H1 (cell line): ENCODE data around the gene TECR. TPM values are rescaled to one million over a fixed set of nuclear protein-coding genes. Genes with fewer than 3 reads are reported as not detected.

ENCODE experiments used
- CTCF ChIA-PET: fragments of 300-600 bp; sonication (Branson Sonifier 250); formaldehyde crosslinking; loops from one replicate; lab custom pipeline; 2021; ENCODE audit not compliant: partially characterized antibody; lab: Charles Lee
- POLR2A ChIA-PET: fragments of 300-600 bp; sonication (Branson Sonifier 250); formaldehyde crosslinking; loops from one replicate; lab custom pipeline; 2021; ENCODE audit warnings: inconsistent platforms; ENCODE audit not compliant: partially characterized antibody; lab: Charles Lee
- DNase-seq, 2 experiments: peaks; one replicate each; pipeline versions ENCODE4 v3.0.0 to v3.0.0-alpha.2; 2010 to 2022; ENCODE audit warnings: low spot score in 2 of 2, low read depth in 1 of 2, mixed read lengths in 1 of 2
- FAIRE-seq: peaks from 2 replicates; lab custom pipeline; 2011; peaks lifted over from hg19 to GRCh38; lab: Jason Lieb, UNC
- H2AFZ ChIP-seq: 2 replicates; pipeline ENCODE4 v1.8.1; 2012; ENCODE audit warnings: low read length, inconsistent platforms
- H2AK5ac ChIP-seq: 2 replicates; pipeline ENCODE4 v1.6.1; 2013; ENCODE audit warnings: low read depth, low read length
- H2BK120ac ChIP-seq: replicated peaks from 2 replicates; pipeline ENCODE3; 2013; ENCODE audit warnings: low read depth, low read length, inconsistent platforms
- H2BK12ac ChIP-seq: 2 replicates; pipeline ENCODE4 v1.6.1; 2013; ENCODE audit warnings: low read depth, low read length
- H2BK15ac ChIP-seq: 2 replicates; pipeline ENCODE4 v1.6.1; 2013; ENCODE audit warnings: low read length
- H2BK20ac ChIP-seq: 2 replicates; pipeline ENCODE4 v1.6.1; 2013; ENCODE audit warnings: low read length
- H2BK5ac ChIP-seq: 2 replicates; pipeline ENCODE4 v1.6.1; 2013; ENCODE audit warnings: low read depth, low read length
- H3K14ac ChIP-seq: 2 replicates; pipeline ENCODE4 v1.6.1; 2013; ENCODE audit warnings: inconsistent platforms; ENCODE audit not compliant: insufficient read length
- H3K18ac ChIP-seq: 2 replicates; pipeline ENCODE4 v1.6.1; 2013; ENCODE audit warnings: low read length; ENCODE audit errors: extremely low read depth
- H3K23ac ChIP-seq: 2 replicates; pipeline ENCODE4 v1.6.1; 2013; ENCODE audit warnings: inconsistent platforms; ENCODE audit not compliant: insufficient read length
- H3K23me2 ChIP-seq: 2 replicates; pipeline ENCODE4 v1.6.1; 2013; ENCODE audit warnings: low read depth, low read length
- H3K27ac ChIP-seq: 2 replicates; pipeline ENCODE4 v1.6.1; 2011; ENCODE audit warnings: low read depth, low read length, inconsistent platforms
- H3K27me3 ChIP-seq, 4 experiments: replicated peaks in 1 of 4; 1 replicate in 1 of 4; 2 replicates in 3 of 4; pipeline versions ENCODE4 v1.6.1 to v1.8.1; 2011 to 2013; ENCODE audit warnings: low read length in 3 of 4, mild to moderate bottlenecking in 3 of 4, inconsistent platforms in 2 of 4, mixed read lengths in 2 of 4, moderate library complexity in 1 of 4; ENCODE audit not compliant: control insufficient read depth in 3 of 4, insufficient read depth in 3 of 4; ENCODE audit errors: extremely low read depth in 1 of 4
- H3K36me3 ChIP-seq, 4 experiments: 2 replicates each; pipeline versions ENCODE4 v1.6.1 to v1.8.1; 2011 to 2013; ENCODE audit warnings: mild to moderate bottlenecking in 4 of 4, low read length in 3 of 4, moderate library complexity in 2 of 4, control low read depth in 1 of 4, inconsistent platforms in 1 of 4; ENCODE audit not compliant: insufficient read depth in 4 of 4, control insufficient read depth in 2 of 4
- H3K4ac ChIP-seq: replicated peaks from 2 replicates; pipeline ENCODE3; 2013; ENCODE audit warnings: low read length, low read depth, mixed read lengths, inconsistent platforms; ENCODE audit not compliant: insufficient read length
- H3K4me1 ChIP-seq, 4 experiments: replicated peaks in 1 of 4; 1 replicate in 1 of 4; 2 replicates in 3 of 4; pipeline versions ENCODE4 v1.6.1 to v1.8.1; 2011 to 2013; ENCODE audit warnings: low read length in 3 of 4, inconsistent platforms in 2 of 4, mixed read lengths in 1 of 4; ENCODE audit not compliant: insufficient read depth in 4 of 4, control insufficient read depth in 3 of 4
- H3K4me2 ChIP-seq, 2 experiments: 2 replicates each; pipeline versions ENCODE4 v1.6.1 to v1.8.1; 2011 to 2013; ENCODE audit warnings: low read depth in 2 of 2, low read length in 2 of 2, control low read depth in 1 of 2, inconsistent platforms in 1 of 2, mild to moderate bottlenecking in 1 of 2; ENCODE audit not compliant: insufficient read depth in 1 of 2
- H3K4me3 ChIP-seq, 4 experiments: fragments of 200-600, 300-600 bp in 1 of 4; sonication (generic), shearing (Covaris generic), sonication (Bioruptor Twin) in 1 of 4; 2 replicates each; pipeline versions ENCODE4 v1.5.1 to v1.8.1; 2011 to 2016; ENCODE audit warnings: low read length in 4 of 4, low read depth in 3 of 4, control low read depth in 2 of 4, inconsistent platforms in 2 of 4, mild to moderate bottlenecking in 2 of 4, mixed read lengths in 1 of 4, moderate library complexity in 1 of 4; ENCODE audit not compliant: insufficient read depth in 2 of 4; ENCODE audit errors: extremely low read depth in 1 of 4
- H3K56ac ChIP-seq: replicated peaks from 2 replicates; pipeline ENCODE3; 2013; ENCODE audit warnings: low read depth, mild to moderate bottlenecking, mixed read lengths, low read length, inconsistent platforms; ENCODE audit not compliant: insufficient read length
- H3K79me1 ChIP-seq: 2 replicates; pipeline ENCODE4 v1.6.1; 2013; ENCODE audit warnings: low read depth, low read length, control low read depth
- H3K79me2 ChIP-seq, 2 experiments: 2 replicates each; pipeline versions ENCODE4 v1.6.1 to v1.8.1; 2012 to 2013; ENCODE audit warnings: low read length in 2 of 2, mild to moderate bottlenecking in 2 of 2, inconsistent platforms in 1 of 2; ENCODE audit not compliant: insufficient read depth in 2 of 2, control insufficient read depth in 1 of 2
- H3K9ac ChIP-seq, 4 experiments: replicated peaks in 1 of 4; 1 replicate in 1 of 4; 2 replicates in 3 of 4; pipeline versions ENCODE4 v1.6.1 to v1.8.1; 2011 to 2013; ENCODE audit warnings: low read depth in 3 of 4, low read length in 3 of 4, control low read depth in 2 of 4, mild to moderate bottlenecking in 2 of 4, moderate library complexity in 2 of 4, inconsistent platforms in 1 of 4; ENCODE audit errors: extremely low read depth in 1 of 4
- H3K9me3 ChIP-seq, 2 experiments: 2 replicates each; pipeline versions ENCODE4 v1.6.1 to v1.8.1; 2012 to 2013; ENCODE audit warnings: mild to moderate bottlenecking in 2 of 2, moderate library complexity in 2 of 2, control low read depth in 1 of 2, inconsistent platforms in 1 of 2, low read depth in 1 of 2, low read length in 1 of 2, mixed read lengths in 1 of 2; ENCODE audit not compliant: insufficient read depth in 2 of 2
- H4K20me1 ChIP-seq, 2 experiments: replicated peaks in 1 of 2; 2 replicates each; pipeline versions ENCODE3 to v1.8.1; 2011 to 2013; ENCODE audit warnings: inconsistent platforms in 2 of 2, low read length in 2 of 2, mild to moderate bottlenecking in 1 of 2; ENCODE audit not compliant: insufficient read depth in 2 of 2, control insufficient read depth in 1 of 2
- H4K5ac ChIP-seq: 2 replicates; pipeline ENCODE4 v1.6.1; 2013; ENCODE audit warnings: low read length, low read depth, mixed read lengths, inconsistent platforms; ENCODE audit not compliant: insufficient read length
- H4K8ac ChIP-seq: 2 replicates; pipeline ENCODE4 v1.8.0; 2013; ENCODE audit warnings: mild to moderate bottlenecking, moderate library complexity, low read length, inconsistent platforms; ENCODE audit not compliant: insufficient read depth; ENCODE audit errors: extremely low read depth
- H4K91ac ChIP-seq: replicated peaks from 2 replicates; pipeline ENCODE3; 2013; ENCODE audit warnings: low read length, mixed read lengths, inconsistent platforms; ENCODE audit not compliant: insufficient read length
- BCL11A ChIP-seq, 2 experiments: IDR thresholded peaks; one replicate each; pipeline ENCODE4 v1.6.1; 2011; ENCODE audit warnings: low read depth in 2 of 2, low read length in 2 of 2, mild to moderate bottlenecking in 2 of 2
- EP300 ChIP-seq, 2 experiments: IDR thresholded peaks; 1 replicate in 1 of 2; 2 replicates in 1 of 2; pipeline ENCODE4 v1.6.1; 2011 to 2012; ENCODE audit warnings: low read depth in 2 of 2, low read length in 2 of 2, mild to moderate bottlenecking in 2 of 2, borderline replicate concordance in 1 of 2, inconsistent platforms in 1 of 2, moderate library complexity in 1 of 2
- GTF2F1 ChIP-seq: IDR thresholded peaks from 2 replicates; pipeline ENCODE4 v1.6.1; 2012; ENCODE audit warnings: low read depth, low read length, improper control_type of control experiment, borderline replicate concordance
- KDM1A ChIP-seq: fragments of 200-600, 300-600 bp; sonication (generic); IDR thresholded peaks from 2 replicates; pipeline ENCODE4 v1.7.1; 2016; ENCODE audit warnings: mild to moderate bottlenecking, low read length, borderline replicate concordance
- KDM5A ChIP-seq: fragments of 200-600 bp; IDR thresholded peaks from 2 replicates; pipeline ENCODE4 v1.7.1; 2012; ENCODE audit warnings: mild to moderate bottlenecking, low read length, inconsistent platforms, mixed read lengths
- RAD21 ChIP-seq, 2 experiments: IDR thresholded peaks in 1 of 2; conservative IDR thresholded peaks in 1 of 2; 2 replicates each; pipeline ENCODE4 v1.6.1; 2011; ENCODE audit warnings: low read depth in 2 of 2, low read length in 2 of 2, improper control_type of control experiment in 1 of 2, inconsistent platforms in 1 of 2, mild to moderate bottlenecking in 1 of 2, moderate library complexity in 1 of 2
- SP2 ChIP-seq: IDR thresholded peaks from 2 replicates; pipeline ENCODE4 v1.6.1; 2012; ENCODE audit warnings: mild to moderate bottlenecking, low read length, inconsistent platforms
- WGBS, 2 experiments: shearing (Covaris generic) in 1 of 2; methylation state at CpG; one replicate each; pipeline versions ENCODE4 v1.1.6 to v1.1.7; 2013 to 2015; ENCODE audit warnings: low lambda C conversion rate in 2 of 2, mixed read lengths in 2 of 2, inconsistent platforms in 1 of 2, low coverage in 1 of 2, missing lambda C conversion rate in 1 of 2; ENCODE audit not compliant: insufficient replicate concordance in 2 of 2, insufficient coverage in 1 of 2, insufficient read length in 1 of 2; ENCODE audit errors: extremely low coverage in 1 of 2, missing lambda C conversion rate in 1 of 2; 5-methylcytosine and 5-hydroxymethylcytosine counted together
- polyA plus RNA-seq, 7 experiments: library from polyadenylated mRNA; depleted of rRNA in 3 of 7; stranded (reverse) in 5 of 7; unstranded in 2 of 7; fragments of >200 nt in 5 of 7; fragments of 200-250 nt in 2 of 7; gene quantifications; 1 replicate in 5 of 7; 2 replicates in 1 of 7; 4 replicates in 1 of 7; pipeline versions ENCODE4 v1.2.1 to v1.2.3, GENCODE V29; 2011 to 2013; ENCODE audit warnings: missing spikeins in 2 of 7, mixed read lengths in 2 of 7
- total RNA-seq: library from RNA; stranded (reverse); fragmentation: NEBNext Ultra II Directional; extraction: Animal tissue kit (Norgen Biotek cat#: 25700); gene quantifications from 2 replicates; pipeline ENCODE4 v1.2.1, GENCODE V29; 2021

Gene TECR
- total and polyA plus RNA-seq, 2 of the 8 experiments (the other 6 are each of a cell fraction or from before 2014, with no cell fraction given) = 172 to 405 TPM

GRCh38 chr19:14559916-14560775, 30.8 kb downstream of the TECR start:
- peak overlapping the region; percentile 88 for H4K8ac ChIP-seq
- no peak for DNase-seq
- no peak overlapping the region; the same call in 1 of the 2 replicates for H2BK15ac ChIP-seq
- H3K4me2 ChIP-seq = no peak overlapping the region; a peak in 1 of 4 replicates
- H2BK120ac ChIP-seq = no peak overlapping the region
- ChIA-PET CTCF (interaction anchor here (0.6 kb wide), 3 partner anchors 80 to 537 kb away, joined by 3 read pairs; no protein-coding TSS in a partner anchor), POLR2A (interaction anchor here (0.9 to 1.8 kb wide), 2 partner anchors 9 to 10 kb away, joined by 4 to 6 read pairs; no protein-coding TSS in a partner anchor)
- H3K79me1 ChIP-seq = peaks cover 9% of the 10 kb centered on the region
- no peak overlapping the region for H3K4me3 ChIP-seq
- H2AFZ ChIP-seq = no peak overlapping the region
- peaks cover 0 to 25% of the 10 kb centered on the region in 2 experiments; a peak in 1 of 4 replicates for H3K79me2 ChIP-seq
- peaks cover 0 to 44% (median 38%) of the 10 kb centered on the region in 4 experiments; a peak in 6 of 7 replicates for H3K4me1 ChIP-seq
- no peak overlapping the region for H2BK20ac ChIP-seq
- no peak overlapping the region; the same call in 1 of the 2 replicates for H2BK12ac ChIP-seq
- peaks cover 0 to 4% (median 1%) of the 10 kb centered on the region in 4 experiments; a peak in 2 of 8 replicates for H3K36me3 ChIP-seq
- H3K14ac ChIP-seq = no peak overlapping the region
- no peak overlapping the region for H4K91ac ChIP-seq
- H3K56ac ChIP-seq = no peak overlapping the region
- no peak for FAIRE-seq
- whole genome bisulfite sequencing, 2 experiments = 87% methylated on average over 28 of the region's 28 CpGs; no CpG with 5 or more reads in 1 of the 2 experiments
- peak overlapping the region; percentile 15 for H4K5ac ChIP-seq
- no peaks in the 10 kb centered on the region for H3K27me3 ChIP-seq
- H3K18ac ChIP-seq = no peak overlapping the region; the same call in 1 of the 2 replicates
- H3K4ac ChIP-seq = no peak overlapping the region
- no peak overlapping the region for H3K23ac ChIP-seq
- no peaks in the 10 kb centered on the region for H3K23me2 ChIP-seq
- H2BK5ac ChIP-seq = peak overlapping the region; percentile 9; the same call in 1 of the 2 replicates
- peaks cover 4 to 16% of the 10 kb centered on the region in 2 experiments for H4K20me1 ChIP-seq
- H3K9ac ChIP-seq = no peak overlapping the region
- H3K9me3 ChIP-seq = no peaks in the 10 kb centered on the region
- H2AK5ac ChIP-seq = 0 out of 2 replicates have a peak overlapping the region, but pooled peaks have one; percentile 39
- H3K27ac ChIP-seq = 0 out of 2 replicates have a peak overlapping the region, but pooled peaks have one; percentile 34
- TF ChIP-seq GTF2F1 = no peak
- TF ChIP-seq SP2 = no peak
- TF ChIP-seq KDM5A = no peak
- no peak for TF ChIP-seq KDM1A
- TF ChIP-seq BCL11A (IDR thresholded peaks at IDR 0.05; ENCODE audit: low read depth in 2 of 2, low read length in 2 of 2) = no peak
- TF ChIP-seq EP300 (IDR thresholded peaks at IDR 0.05; ENCODE audit: borderline replicate concordance in 1 of 2, low read depth in 2 of 2, low read length in 2 of 2) = no peak
- no peak for TF ChIP-seq RAD21 (IDR thresholded peaks at IDR 0.05 in 1 of 2, conservative IDR thresholded peaks at IDR 0.05 in 1 of 2; ENCODE audit: low read depth in 2 of 2, low read length in 2 of 2)
